Stimulated activated CD4-positive, alpha-beta T cell treated with anti-CD3 and anti-CD28 coated beads, Interleukin-1b, Interleukin-23, amount 100 ng/mL, for 1 hour (primary cell): Measurements from ENCODE around the gene WIF1.

ENCODE experiments used
- DNase-seq, 2 donors: peaks; one replicate each; pipeline ENCODE4 v3.0.0-alpha.2; 2020; ENCODE audit warnings: low read depth in 2 of 2

Gene WIF1

DNA sequence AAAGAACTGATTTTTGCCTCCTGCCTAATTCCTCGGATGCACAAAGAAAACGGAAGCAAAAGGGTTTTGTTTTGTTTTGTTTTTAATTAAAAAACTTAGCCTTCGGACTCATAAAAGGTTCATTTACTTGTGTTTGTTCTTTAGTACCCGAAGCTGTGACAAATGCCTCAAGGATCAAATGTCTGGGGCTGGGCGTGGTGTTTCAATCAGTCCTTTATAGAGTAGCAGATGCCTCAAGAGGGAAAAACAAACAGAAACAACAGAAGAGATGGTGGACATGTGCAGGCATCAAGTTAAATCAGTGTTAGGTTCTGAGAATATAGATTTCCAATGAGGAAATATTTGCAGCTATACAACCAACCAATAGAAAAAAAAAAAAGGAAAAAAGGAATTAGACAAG lies 1.6 kb upstream of the WIF1 start:
- DNase-seq: no peak

DNA sequence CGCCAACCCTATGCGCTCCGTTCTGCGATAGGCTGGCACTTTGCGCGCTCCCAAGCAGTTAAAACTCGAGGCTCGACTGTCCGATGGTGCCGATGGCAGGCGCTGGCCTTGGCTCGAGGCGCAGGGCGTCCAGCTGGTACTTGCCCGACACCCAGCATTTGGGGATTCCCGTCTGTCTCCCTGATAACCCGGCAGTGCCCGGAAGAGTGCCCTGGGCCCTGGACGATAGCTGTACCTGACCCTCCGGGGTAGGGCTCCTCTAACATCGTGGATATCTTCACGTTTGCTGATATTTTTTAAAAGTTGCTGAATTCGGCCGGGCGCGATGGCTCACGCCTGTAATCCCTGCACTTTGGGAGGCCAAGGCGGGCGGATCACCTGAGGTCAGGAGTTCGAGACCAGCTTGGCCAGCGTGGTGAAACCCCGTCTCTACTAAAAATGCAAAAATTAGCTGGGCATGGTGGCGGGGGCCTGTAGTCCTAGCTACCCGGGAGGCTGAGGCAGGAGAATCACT lies 908 bp upstream of the WIF1 start:
- DNase-seq: no peak

DNA sequence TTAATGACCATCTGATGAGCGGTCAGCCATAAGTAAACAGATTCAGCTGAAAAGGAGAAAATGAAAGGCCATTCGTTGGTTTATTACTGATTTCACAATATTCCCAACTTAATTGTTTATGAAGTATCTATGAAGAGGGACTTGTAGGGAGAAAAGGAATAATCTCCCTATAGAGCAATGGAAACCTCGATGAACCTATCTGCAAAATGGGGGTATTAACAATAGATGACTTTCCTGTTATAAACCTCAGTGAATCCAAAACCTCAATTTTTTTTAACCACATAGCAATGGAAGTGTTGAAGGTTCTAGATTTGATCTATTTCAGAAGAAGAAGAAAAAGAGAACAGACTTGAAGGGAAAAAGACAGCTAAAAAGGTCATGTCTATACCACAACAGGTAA lies 2.0 kb downstream of the WIF1 start:
- no peak for DNase-seq

DNA sequence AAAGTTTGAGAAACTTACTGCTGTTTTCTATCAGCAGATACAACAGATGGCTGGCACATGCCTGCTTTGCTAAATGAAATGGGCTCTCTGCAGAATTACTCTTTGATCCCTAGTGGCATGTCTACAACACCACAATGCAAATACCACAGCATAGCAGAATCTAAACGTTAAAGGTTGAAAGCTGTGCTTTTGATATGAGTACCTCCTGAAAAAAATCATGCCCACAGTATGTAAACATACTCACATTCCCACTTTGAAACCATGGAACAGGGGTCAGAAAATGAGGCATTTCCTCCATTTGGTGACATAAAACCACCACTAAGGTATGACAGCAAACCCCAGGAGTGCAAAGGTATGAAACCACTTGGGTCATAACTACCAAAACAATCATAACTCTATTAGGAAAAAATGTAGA lies 7.5 kb downstream of the WIF1 start:
- DNase-seq: no peak

DNA sequence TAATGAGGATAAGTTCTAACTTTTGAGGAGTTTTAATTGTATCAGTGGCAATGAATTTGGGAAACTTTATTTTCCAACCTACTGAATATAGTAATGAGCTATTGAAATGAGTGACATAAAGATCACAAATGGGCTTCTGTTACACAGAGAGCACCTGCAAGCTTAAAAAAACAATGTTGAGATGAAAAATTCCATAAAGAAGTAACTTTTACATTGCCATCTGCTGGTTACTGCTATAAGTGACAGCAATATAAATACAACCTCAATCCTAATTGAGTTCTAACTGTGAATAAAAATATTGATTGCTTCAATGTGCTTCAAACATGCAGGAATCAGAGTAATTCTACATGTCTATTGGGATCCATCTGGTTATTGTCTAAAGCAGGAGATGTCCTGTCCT lies 14.2 kb downstream of the WIF1 start:
- DNase-seq: no peak

DNA sequence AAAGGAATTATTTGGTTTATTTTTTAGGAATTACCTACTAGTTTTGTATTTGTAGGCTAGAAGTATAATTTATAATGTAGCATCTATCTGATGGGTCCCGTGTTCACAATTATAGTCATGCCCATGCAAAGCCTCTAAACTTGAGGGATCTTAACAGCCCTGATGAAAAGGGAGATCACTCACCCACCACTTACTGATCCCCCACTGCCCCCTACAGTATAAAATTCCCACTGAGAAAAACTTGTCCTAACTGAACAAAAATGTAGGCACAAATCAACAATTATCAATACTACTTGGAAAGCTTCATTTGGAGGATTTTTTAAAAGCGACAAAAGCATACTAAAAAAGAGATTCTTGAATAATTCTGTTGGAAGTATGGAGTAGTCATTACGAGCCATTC lies 21.0 kb downstream of the WIF1 start:
- DNase-seq: no peak

DNA sequence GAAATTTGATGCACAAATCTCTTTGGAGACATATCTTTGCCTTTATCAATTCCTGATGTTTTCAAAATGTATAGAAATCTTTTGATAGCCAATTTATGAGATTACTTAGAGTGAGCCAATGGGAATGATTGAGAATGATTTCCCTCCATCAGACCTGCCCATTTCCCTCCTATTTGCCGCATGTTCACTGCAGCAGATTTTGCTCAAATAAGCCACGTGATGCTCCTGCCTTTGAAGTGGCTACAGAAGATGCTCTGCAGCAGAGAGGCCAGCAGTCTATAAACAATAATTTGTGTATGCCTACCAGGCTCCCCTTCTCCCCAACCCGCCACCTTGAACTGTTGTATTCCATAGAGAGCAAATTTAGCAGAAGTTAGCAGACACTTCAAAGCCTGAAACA lies 21.9 kb downstream of the WIF1 start:
- no peak for DNase-seq

DNA sequence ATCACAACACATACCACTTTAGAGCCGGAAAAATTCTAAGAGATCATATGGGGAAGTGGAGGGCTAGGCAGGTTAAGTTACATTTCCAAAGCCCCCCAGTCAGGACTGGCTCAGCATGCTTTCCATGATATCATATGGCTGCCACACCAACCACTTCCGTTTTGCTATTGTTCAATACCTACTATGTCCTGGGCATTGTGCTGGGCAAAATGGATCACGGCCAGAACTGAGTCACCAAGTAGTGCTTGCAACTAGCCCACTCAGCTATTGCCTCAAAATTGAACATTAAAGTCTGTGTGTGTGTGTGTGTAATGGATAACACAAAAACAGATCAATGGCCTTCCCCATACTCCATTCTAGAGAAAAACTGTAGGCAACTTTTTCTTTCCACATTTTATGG lies 22.7 kb downstream of the WIF1 start:
- no peak for DNase-seq

DNA sequence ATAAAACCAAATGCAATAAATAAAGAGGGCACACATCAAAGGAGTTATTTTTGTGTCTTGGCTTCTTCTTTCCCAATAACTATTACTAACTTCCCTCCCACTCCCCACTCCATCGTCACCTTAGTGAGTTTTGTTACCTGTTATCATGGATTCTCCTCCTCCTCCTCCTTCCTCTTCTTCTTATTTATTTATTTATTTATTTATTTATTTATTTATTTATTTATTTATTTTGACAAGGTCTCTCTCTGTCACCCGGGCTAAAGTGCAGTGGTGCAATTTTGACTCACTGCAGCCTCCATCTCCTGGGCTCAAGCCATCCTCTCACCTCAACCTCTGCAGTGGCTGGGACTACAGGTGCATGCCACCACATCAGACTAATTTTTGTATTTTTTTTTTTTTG lies 26.4 kb downstream of the WIF1 start:
- no peak for DNase-seq

DNA sequence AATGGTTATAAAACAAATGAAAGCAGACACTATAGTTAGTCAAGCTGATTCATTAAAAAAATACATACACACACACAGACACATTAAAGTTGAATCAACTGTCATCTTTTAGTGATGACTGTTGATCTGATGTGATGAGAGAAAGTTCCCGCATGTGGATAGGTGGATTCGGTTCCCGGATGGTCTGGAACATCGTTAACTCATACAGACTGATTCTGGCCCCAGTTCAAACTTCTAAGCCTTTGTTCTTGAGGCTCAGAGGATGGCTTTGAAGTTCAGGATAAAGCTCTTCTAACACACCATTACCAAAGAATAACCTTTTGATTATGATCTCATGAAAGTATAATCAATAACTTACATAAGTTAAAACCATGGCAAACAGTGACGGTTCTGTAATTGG lies 27.5 kb downstream of the WIF1 start:
- DNase-seq: no peak

DNA sequence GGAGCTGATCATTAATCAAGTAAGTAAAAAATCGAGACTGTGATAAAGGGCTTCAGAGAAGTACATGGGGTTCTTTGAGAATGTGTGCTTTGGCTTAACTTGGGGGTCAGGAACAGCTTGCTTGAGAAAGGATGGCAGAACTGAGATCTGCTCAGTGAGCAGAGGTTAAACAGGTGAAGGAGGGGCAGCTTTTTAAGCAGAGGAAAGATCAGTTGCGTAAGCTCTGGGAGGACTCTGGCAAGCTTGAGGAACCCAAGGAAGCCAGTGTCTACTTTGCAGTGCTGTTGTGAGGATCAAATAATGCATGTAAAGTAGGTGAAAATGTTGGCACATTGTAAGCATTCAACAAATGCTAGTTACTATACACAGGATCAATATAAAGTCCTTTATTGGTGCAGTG lies 30.6 kb downstream of the WIF1 start:
- no peak for DNase-seq

DNA sequence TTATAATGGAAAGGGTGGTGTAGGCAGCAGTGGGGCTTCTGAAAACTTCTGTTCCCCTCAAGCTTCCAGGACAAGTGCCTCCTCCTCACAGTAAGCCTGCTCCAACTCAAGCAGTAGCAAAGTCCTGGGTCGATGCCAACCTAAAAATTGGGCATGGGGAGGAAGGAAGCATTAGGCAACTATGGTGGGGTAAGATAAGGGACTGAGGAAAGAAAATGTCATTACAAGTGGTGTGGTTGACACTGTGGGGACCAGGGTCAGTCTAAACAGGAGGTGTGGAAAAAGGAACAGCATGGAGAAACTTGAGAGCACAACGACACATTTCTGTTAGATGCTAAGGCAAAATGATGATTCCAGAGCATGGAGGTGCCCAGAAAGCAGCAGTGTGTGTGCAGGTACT lies 34.9 kb downstream of the WIF1 start:
- no peak for DNase-seq

DNA sequence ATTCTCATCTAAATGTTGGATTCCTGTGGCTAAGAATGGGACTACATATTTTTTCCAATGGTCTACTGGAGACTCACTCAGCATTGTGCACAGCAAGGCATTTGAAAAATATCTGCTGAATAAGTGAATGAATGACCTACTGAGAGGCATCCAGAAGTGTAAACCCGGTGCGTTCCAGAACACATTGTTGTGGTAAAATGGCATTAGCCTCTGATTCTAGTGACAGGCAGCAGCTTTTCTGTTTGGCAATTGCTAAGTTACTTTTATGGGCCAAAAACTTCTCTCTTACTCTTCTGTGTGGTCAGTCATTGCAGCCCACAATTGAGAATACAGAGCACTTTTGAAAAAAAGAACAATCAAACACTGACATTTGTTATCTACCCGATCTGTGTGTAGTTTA lies 36.5 kb downstream of the WIF1 start:
- DNase-seq: no peak

DNA sequence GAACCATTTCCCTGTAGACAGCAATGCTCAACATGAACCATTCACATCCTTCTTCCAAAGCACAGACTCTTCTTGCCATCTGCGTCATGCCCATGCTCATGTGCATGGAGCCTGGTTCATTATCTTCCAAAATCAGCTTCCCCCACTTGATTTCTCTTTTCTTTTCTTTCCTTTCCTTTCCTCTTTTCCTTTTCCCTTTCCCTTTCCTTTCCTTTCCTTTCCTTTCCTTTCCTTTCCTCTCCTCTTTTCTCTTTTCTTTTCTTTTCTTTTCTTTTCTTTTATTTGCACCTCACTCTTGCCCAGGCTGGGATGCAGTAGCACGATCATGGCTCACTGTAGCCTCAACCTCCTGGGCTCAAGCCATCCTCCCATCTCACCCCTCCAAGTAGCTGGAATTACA lies 37.5 kb downstream of the WIF1 start:
- DNase-seq: no peak

DNA sequence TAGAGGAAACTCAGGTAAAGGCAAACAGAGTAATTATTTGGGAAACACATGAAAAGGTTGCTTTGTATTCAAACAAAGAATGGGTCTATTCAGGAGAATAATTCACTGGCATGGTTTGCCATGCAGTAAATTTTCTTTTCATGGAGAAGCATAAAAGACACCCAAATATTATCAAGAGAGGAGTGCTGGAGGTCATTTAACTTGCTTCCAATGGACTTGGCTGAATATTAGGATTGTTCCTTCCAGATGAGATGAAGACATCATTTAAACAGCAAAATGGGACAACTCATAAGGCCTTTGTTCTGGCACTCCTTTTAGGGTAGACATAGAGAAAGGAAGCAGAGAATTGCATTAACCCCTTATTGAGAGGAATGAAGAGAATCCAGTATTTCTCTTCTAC lies 38.7 kb downstream of the WIF1 start:
- DNase-seq: no peak

DNA sequence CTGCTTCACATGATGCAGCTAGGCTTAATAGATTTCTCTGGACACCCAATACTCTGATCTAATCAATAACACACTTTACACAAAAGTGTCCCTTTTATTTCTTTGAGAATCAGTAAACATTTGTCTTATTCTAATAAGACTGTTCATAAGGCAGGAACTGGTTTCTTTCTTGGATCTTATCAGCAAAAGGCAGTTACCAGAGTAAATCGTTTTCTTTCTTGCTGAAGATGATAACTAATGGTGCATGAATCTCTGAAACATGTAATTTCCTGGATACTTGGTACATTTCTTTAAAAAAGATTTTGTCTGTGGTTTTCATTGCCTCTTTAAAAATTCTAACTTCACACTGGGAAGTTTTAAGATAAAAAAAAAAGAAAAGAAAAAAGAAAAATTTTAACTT lies 39.6 kb downstream of the WIF1 start:
- DNase-seq: no peak

DNA sequence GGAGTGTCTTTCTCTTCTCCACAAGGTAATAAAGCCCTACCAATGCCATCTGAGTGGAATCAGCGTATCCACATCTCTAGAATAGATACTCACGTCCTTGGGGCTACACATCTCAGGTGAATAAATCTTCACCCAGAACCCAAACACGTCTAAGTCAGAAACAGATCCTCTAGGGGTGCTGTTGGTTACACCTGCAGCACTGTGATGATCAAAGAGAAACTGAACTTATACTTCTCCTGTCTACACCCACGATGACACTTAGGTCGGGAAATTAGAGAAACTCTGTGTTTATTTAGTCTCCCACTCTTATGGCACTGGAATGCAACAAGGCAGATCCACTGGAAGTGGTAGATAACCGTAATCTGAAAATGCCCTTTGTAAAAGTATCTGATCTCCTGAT lies 46.2 kb downstream of the WIF1 start:
- no peak for DNase-seq

DNA sequence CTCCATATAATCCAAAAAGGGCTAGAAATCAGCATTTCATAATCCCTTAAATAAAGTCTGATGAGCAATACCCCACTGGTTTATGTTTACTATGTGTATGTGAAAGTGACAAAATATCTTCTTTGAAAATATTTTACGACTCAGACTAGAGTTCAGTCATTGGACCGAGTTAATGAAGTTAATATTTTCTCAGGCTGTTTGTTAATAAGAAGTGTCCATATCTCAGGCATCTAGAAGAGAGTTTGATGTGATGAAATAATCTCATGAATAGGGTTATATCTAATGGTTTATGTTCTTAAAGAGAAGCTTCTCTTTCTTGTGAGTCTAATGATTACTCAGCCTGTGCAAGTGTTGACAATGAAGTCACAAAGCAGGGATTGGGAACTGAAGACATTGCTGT lies 51.8 kb downstream of the WIF1 start:
- DNase-seq: no peak

DNA sequence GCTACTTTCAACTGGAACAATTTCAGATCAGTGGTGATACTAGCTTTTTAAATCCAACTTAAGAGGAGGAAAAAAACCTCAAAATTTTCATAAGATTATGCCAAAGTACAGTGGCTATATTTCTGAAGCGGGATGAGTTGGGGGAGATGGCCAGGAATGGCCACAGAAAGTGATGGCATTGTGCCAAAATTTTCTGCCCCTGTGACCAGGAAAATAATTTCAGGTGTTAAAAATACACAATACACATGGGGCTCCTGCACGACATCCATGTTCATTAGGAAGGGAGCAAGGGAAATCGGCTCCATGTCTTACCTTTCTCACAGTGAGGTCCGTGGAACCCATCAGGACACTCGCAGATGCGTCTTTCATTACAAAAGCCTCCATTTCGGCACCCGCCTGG lies 53.7 kb downstream of the WIF1 start:
- DNase-seq: no peak

DNA sequence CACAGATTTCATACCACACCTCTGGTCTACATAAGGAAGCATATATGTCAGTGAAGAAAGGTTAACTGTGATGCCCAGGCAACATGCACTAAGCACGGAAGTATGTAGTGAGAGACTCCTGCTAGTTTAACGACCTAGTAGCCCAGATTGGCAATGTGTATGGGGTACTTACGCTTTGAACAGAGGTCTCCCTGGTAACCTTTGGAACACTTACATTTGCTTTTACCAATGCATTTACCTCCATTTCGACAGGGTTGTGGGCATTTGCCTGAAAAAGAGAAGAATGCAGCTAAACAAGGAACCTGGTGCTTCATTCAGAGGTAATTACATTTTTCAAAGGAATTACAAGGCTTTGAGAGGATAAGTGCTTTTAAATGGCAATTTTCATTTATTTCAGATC lies 65.2 kb downstream of the WIF1 start:
- no peak for DNase-seq

DNA sequence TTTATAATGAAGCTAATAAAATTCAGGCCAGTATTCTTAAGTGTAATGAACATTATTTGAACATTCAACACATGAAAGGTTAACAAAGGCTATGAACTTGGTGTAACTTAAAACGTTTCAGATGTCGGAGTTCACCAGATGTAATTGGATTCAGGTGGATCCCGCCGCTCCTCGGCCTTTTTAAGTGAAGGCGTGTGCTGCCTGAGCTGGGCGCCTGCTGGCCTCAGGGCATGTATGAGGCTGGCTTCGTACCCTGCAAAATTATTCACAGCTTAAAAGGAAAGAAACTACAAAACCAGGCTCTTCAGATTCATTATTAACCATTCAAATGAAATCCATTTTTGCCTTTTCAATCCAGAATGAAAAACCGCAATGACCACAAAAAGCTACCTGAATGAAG lies 69.9 kb downstream of the WIF1 start:
- no peak for DNase-seq

DNA sequence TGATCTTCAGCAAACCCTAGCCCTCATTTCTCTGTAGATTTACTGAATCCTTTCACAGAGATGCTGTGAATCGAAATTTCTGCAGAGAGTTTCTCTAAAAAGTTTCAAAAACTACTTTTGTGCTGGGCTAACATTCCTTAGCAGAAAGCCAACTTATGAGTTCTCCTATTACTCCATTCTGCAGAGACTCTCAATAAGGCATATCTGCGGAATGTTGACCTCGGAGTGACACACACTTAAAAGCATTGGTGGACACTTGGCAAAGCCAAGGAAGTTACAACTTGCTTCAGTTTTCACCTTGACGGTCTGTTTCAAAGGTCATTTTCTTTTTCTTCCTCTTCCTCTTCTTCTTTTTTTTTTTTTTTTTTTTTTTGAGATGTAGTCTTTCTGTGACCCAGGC lies 75.8 kb downstream of the WIF1 start:
- no peak for DNase-seq

DNA sequence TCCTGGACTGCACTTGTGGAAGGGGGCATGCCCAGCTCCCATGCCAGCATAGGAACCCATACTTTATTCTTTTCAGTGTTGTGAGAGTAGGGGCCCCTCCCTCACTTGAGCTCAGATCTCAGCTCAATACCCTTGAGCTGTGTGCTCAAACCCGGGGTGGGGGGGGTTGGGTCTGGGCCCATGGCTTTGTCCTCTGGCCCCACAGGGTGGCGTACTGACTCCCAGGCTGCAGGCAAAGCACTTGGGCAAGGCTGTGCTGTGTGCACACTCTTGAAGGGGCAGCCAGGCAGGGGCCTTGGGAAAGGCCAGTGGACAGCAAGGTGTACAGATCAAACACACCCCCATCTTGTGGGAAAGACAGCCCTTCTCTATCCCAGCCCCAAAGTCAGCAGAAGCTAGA lies 81.8 kb downstream of the WIF1 start:
- DNase-seq: no peak

DNA sequence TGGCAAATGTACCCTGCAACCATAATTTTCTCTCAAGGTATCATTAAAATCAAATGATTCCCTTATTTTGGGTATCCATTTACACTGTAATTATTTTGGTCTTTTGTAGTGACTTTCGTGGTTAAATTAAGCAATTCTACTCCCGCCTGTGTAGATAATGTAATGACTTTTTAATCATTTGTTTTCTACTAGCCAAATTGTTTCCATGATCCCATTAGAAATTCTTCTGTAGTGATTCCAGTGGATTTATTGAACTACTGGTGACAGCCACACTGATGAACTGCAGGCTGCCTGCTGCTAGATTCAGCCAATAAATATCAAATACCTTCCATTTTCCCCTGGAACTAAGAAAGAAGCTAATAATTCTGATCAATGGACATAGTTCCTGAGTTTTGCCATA lies 96.0 kb downstream of the WIF1 start:
- DNase-seq: no peak

DNA sequence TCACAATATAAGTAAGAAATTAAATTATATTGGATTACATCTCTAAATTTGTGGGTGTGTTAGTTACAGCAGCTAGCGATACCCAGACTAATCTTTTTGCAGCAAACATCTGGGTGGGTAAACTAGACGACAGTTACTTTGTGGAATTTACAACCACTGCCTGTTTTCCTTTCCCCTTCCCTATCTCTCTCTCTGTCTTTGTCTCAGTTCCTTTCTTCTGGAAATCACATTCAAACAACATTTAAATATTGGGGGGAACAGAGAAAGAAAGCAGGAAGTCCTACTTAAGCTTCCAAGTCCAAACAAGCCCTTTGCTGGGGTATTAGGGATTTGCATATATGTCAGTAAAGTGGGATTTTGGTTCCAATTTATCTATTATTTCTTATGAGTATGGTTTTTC lies 97.6 kb downstream of the WIF1 start:
- no peak for DNase-seq
